H1 (cell line): Measurements from ENCODE around the gene GXYLT2. TPM values are rescaled to one million over a fixed set of nuclear protein-coding genes. Genes with fewer than 3 reads are reported as not detected.

Source experiments
- CTCF ChIA-PET: fragments of 300-600 bp; sonication (Branson Sonifier 250); formaldehyde crosslinking; loops from one replicate; lab custom pipeline; 2021; ENCODE audit not compliant: partially characterized antibody; lab: Charles Lee
- POLR2A ChIA-PET: fragments of 300-600 bp; sonication (Branson Sonifier 250); formaldehyde crosslinking; loops from one replicate; lab custom pipeline; 2021; ENCODE audit warnings: inconsistent platforms; ENCODE audit not compliant: partially characterized antibody; lab: Charles Lee
- DNase-seq, 2 experiments: peaks; one replicate each; pipeline versions ENCODE4 v3.0.0 to v3.0.0-alpha.2; 2010 to 2022; ENCODE audit warnings: low spot score in 2 of 2, low read depth in 1 of 2, mixed read lengths in 1 of 2
- FAIRE-seq: peaks from 2 replicates; lab custom pipeline; 2011; peaks lifted over from hg19 to GRCh38; lab: Jason Lieb, UNC
- H2AFZ ChIP-seq: 2 replicates; pipeline ENCODE4 v1.8.1; 2012; ENCODE audit warnings: low read length, inconsistent platforms
- H2AK5ac ChIP-seq: 2 replicates; pipeline ENCODE4 v1.6.1; 2013; ENCODE audit warnings: low read depth, low read length
- H2BK120ac ChIP-seq: replicated peaks from 2 replicates; pipeline ENCODE3; 2013; ENCODE audit warnings: low read depth, low read length, inconsistent platforms
- H2BK12ac ChIP-seq: 2 replicates; pipeline ENCODE4 v1.6.1; 2013; ENCODE audit warnings: low read depth, low read length
- H2BK15ac ChIP-seq: 2 replicates; pipeline ENCODE4 v1.6.1; 2013; ENCODE audit warnings: low read length
- H2BK20ac ChIP-seq: 2 replicates; pipeline ENCODE4 v1.6.1; 2013; ENCODE audit warnings: low read length
- H2BK5ac ChIP-seq: 2 replicates; pipeline ENCODE4 v1.6.1; 2013; ENCODE audit warnings: low read depth, low read length
- H3K14ac ChIP-seq: 2 replicates; pipeline ENCODE4 v1.6.1; 2013; ENCODE audit warnings: inconsistent platforms; ENCODE audit not compliant: insufficient read length
- H3K18ac ChIP-seq: 2 replicates; pipeline ENCODE4 v1.6.1; 2013; ENCODE audit warnings: low read length; ENCODE audit errors: extremely low read depth
- H3K23ac ChIP-seq: 2 replicates; pipeline ENCODE4 v1.6.1; 2013; ENCODE audit warnings: inconsistent platforms; ENCODE audit not compliant: insufficient read length
- H3K23me2 ChIP-seq: 2 replicates; pipeline ENCODE4 v1.6.1; 2013; ENCODE audit warnings: low read depth, low read length
- H3K27ac ChIP-seq: 2 replicates; pipeline ENCODE4 v1.6.1; 2011; ENCODE audit warnings: low read depth, low read length, inconsistent platforms
- H3K27me3 ChIP-seq, 4 experiments: replicated peaks in 1 of 4; 1 replicate in 1 of 4; 2 replicates in 3 of 4; pipeline versions ENCODE4 v1.6.1 to v1.8.1; 2011 to 2013; ENCODE audit warnings: low read length in 3 of 4, mild to moderate bottlenecking in 3 of 4, inconsistent platforms in 2 of 4, mixed read lengths in 2 of 4, moderate library complexity in 1 of 4; ENCODE audit not compliant: control insufficient read depth in 3 of 4, insufficient read depth in 3 of 4; ENCODE audit errors: extremely low read depth in 1 of 4
- H3K36me3 ChIP-seq, 4 experiments: 2 replicates each; pipeline versions ENCODE4 v1.6.1 to v1.8.1; 2011 to 2013; ENCODE audit warnings: mild to moderate bottlenecking in 4 of 4, low read length in 3 of 4, moderate library complexity in 2 of 4, control low read depth in 1 of 4, inconsistent platforms in 1 of 4; ENCODE audit not compliant: insufficient read depth in 4 of 4, control insufficient read depth in 2 of 4
- H3K4ac ChIP-seq: replicated peaks from 2 replicates; pipeline ENCODE3; 2013; ENCODE audit warnings: low read length, low read depth, mixed read lengths, inconsistent platforms; ENCODE audit not compliant: insufficient read length
- H3K4me1 ChIP-seq, 4 experiments: replicated peaks in 1 of 4; 1 replicate in 1 of 4; 2 replicates in 3 of 4; pipeline versions ENCODE4 v1.6.1 to v1.8.1; 2011 to 2013; ENCODE audit warnings: low read length in 3 of 4, inconsistent platforms in 2 of 4, mixed read lengths in 1 of 4; ENCODE audit not compliant: insufficient read depth in 4 of 4, control insufficient read depth in 3 of 4
- H3K4me2 ChIP-seq, 2 experiments: 2 replicates each; pipeline versions ENCODE4 v1.6.1 to v1.8.1; 2011 to 2013; ENCODE audit warnings: low read depth in 2 of 2, low read length in 2 of 2, control low read depth in 1 of 2, inconsistent platforms in 1 of 2, mild to moderate bottlenecking in 1 of 2; ENCODE audit not compliant: insufficient read depth in 1 of 2
- H3K4me3 ChIP-seq, 4 experiments: fragments of 200-600, 300-600 bp in 1 of 4; sonication (generic), shearing (Covaris generic), sonication (Bioruptor Twin) in 1 of 4; 2 replicates each; pipeline versions ENCODE4 v1.5.1 to v1.8.1; 2011 to 2016; ENCODE audit warnings: low read length in 4 of 4, low read depth in 3 of 4, control low read depth in 2 of 4, inconsistent platforms in 2 of 4, mild to moderate bottlenecking in 2 of 4, mixed read lengths in 1 of 4, moderate library complexity in 1 of 4; ENCODE audit not compliant: insufficient read depth in 2 of 4; ENCODE audit errors: extremely low read depth in 1 of 4
- H3K56ac ChIP-seq: replicated peaks from 2 replicates; pipeline ENCODE3; 2013; ENCODE audit warnings: low read depth, mild to moderate bottlenecking, mixed read lengths, low read length, inconsistent platforms; ENCODE audit not compliant: insufficient read length
- H3K79me1 ChIP-seq: 2 replicates; pipeline ENCODE4 v1.6.1; 2013; ENCODE audit warnings: low read depth, low read length, control low read depth
- H3K79me2 ChIP-seq, 2 experiments: 2 replicates each; pipeline versions ENCODE4 v1.6.1 to v1.8.1; 2012 to 2013; ENCODE audit warnings: low read length in 2 of 2, mild to moderate bottlenecking in 2 of 2, inconsistent platforms in 1 of 2; ENCODE audit not compliant: insufficient read depth in 2 of 2, control insufficient read depth in 1 of 2
- H3K9ac ChIP-seq, 4 experiments: replicated peaks in 1 of 4; 1 replicate in 1 of 4; 2 replicates in 3 of 4; pipeline versions ENCODE4 v1.6.1 to v1.8.1; 2011 to 2013; ENCODE audit warnings: low read depth in 3 of 4, low read length in 3 of 4, control low read depth in 2 of 4, mild to moderate bottlenecking in 2 of 4, moderate library complexity in 2 of 4, inconsistent platforms in 1 of 4; ENCODE audit errors: extremely low read depth in 1 of 4
- H3K9me3 ChIP-seq, 2 experiments: 2 replicates each; pipeline versions ENCODE4 v1.6.1 to v1.8.1; 2012 to 2013; ENCODE audit warnings: mild to moderate bottlenecking in 2 of 2, moderate library complexity in 2 of 2, control low read depth in 1 of 2, inconsistent platforms in 1 of 2, low read depth in 1 of 2, low read length in 1 of 2, mixed read lengths in 1 of 2; ENCODE audit not compliant: insufficient read depth in 2 of 2
- H4K20me1 ChIP-seq, 2 experiments: replicated peaks in 1 of 2; 2 replicates each; pipeline versions ENCODE3 to v1.8.1; 2011 to 2013; ENCODE audit warnings: inconsistent platforms in 2 of 2, low read length in 2 of 2, mild to moderate bottlenecking in 1 of 2; ENCODE audit not compliant: insufficient read depth in 2 of 2, control insufficient read depth in 1 of 2
- H4K5ac ChIP-seq: 2 replicates; pipeline ENCODE4 v1.6.1; 2013; ENCODE audit warnings: low read length, low read depth, mixed read lengths, inconsistent platforms; ENCODE audit not compliant: insufficient read length
- H4K8ac ChIP-seq: 2 replicates; pipeline ENCODE4 v1.8.0; 2013; ENCODE audit warnings: mild to moderate bottlenecking, moderate library complexity, low read length, inconsistent platforms; ENCODE audit not compliant: insufficient read depth; ENCODE audit errors: extremely low read depth
- H4K91ac ChIP-seq: replicated peaks from 2 replicates; pipeline ENCODE3; 2013; ENCODE audit warnings: low read length, mixed read lengths, inconsistent platforms; ENCODE audit not compliant: insufficient read length
- CBX8 ChIP-seq: fragments of 300-800, 300-1000 bp; sonication (generic); IDR thresholded peaks from 2 replicates; pipeline ENCODE4 v1.7.1; 2016; ENCODE audit warnings: low read depth, low read length, borderline replicate concordance
- CHD1 ChIP-seq: IDR thresholded peaks from 2 replicates; pipeline ENCODE4 v1.6.1; 2012; ENCODE audit warnings: low read depth, low read length, improper control_type of control experiment
- GABPA ChIP-seq: IDR thresholded peaks from 2 replicates; pipeline ENCODE4 v1.6.1; 2011; ENCODE audit warnings: mild to moderate bottlenecking, low read length, moderate library complexity, borderline replicate concordance; ENCODE audit not compliant: insufficient read depth
- HDAC2 ChIP-seq, 2 experiments: fragments of 300-600 bp in 1 of 2; sonication (generic) in 1 of 2; IDR thresholded peaks; 2 replicates each; pipeline ENCODE4 v1.6.1; 2011 to 2012; ENCODE audit warnings: low read depth in 2 of 2, low read length in 2 of 2, mild to moderate bottlenecking in 2 of 2, moderate library complexity in 2 of 2, borderline replicate concordance in 1 of 2, inconsistent platforms in 1 of 2
- KDM1A ChIP-seq: fragments of 200-600, 300-600 bp; sonication (generic); IDR thresholded peaks from 2 replicates; pipeline ENCODE4 v1.7.1; 2016; ENCODE audit warnings: mild to moderate bottlenecking, low read length, borderline replicate concordance
- NANOG ChIP-seq: IDR thresholded peaks from 2 replicates; pipeline ENCODE4 v1.6.1; 2011; ENCODE audit warnings: low read length, low read depth, mild to moderate bottlenecking, inconsistent platforms; ENCODE audit not compliant: insufficient read depth, poor library complexity, severe bottlenecking
- SAP30 ChIP-seq: fragments of 300-600 bp; sonication (generic); IDR thresholded peaks from 2 replicates; pipeline ENCODE4 v1.7.1; 2012; ENCODE audit warnings: low read length, moderate library complexity, mild to moderate bottlenecking, inconsistent platforms; ENCODE audit not compliant: insufficient read depth, insufficient replicate concordance
- SIN3A ChIP-seq, 2 experiments: IDR thresholded peaks in 1 of 2; conservative IDR thresholded peaks in 1 of 2; 2 replicates each; pipeline ENCODE4 v1.6.1; 2011 to 2012; ENCODE audit warnings: low read length in 2 of 2, improper control_type of control experiment in 1 of 2, low read depth in 1 of 2, mild to moderate bottlenecking in 1 of 2
- TEAD4 ChIP-seq: IDR thresholded peaks from 2 replicates; pipeline ENCODE4 v1.6.1; 2012; ENCODE audit warnings: low read depth, low read length, inconsistent platforms, mixed read lengths
- ZNF274 ChIP-seq: IDR thresholded peaks from 2 replicates; pipeline ENCODE4 v1.7.0; 2012; ENCODE audit warnings: low read length, borderline replicate concordance; ENCODE audit errors: extremely low read depth
- WGBS, 2 experiments: shearing (Covaris generic) in 1 of 2; methylation state at CpG; one replicate each; pipeline versions ENCODE4 v1.1.6 to v1.1.7; 2013 to 2015; ENCODE audit warnings: low lambda C conversion rate in 2 of 2, mixed read lengths in 2 of 2, inconsistent platforms in 1 of 2, low coverage in 1 of 2, missing lambda C conversion rate in 1 of 2; ENCODE audit not compliant: insufficient replicate concordance in 2 of 2, insufficient coverage in 1 of 2, insufficient read length in 1 of 2; ENCODE audit errors: extremely low coverage in 1 of 2, missing lambda C conversion rate in 1 of 2; 5-methylcytosine and 5-hydroxymethylcytosine counted together
- polyA plus RNA-seq, 7 experiments: library from polyadenylated mRNA; depleted of rRNA in 3 of 7; stranded (reverse) in 5 of 7; unstranded in 2 of 7; fragments of >200 nt in 5 of 7; fragments of 200-250 nt in 2 of 7; gene quantifications; 1 replicate in 5 of 7; 2 replicates in 1 of 7; 4 replicates in 1 of 7; pipeline versions ENCODE4 v1.2.1 to v1.2.3, GENCODE V29; 2011 to 2013; ENCODE audit warnings: missing spikeins in 2 of 7, mixed read lengths in 2 of 7
- total RNA-seq: library from RNA; stranded (reverse); fragmentation: NEBNext Ultra II Directional; extraction: Animal tissue kit (Norgen Biotek cat#: 25700); gene quantifications from 2 replicates; pipeline ENCODE4 v1.2.1, GENCODE V29; 2021
- TF ChIP-seq, protein P1 (sequence below): IDR thresholded peaks from 2 replicates; pipeline ENCODE4 v1.6.1; 2012; ENCODE audit warnings: inconsistent platforms

Gene GXYLT2
- total and polyA plus RNA-seq, 2 of the 8 experiments (the other 6 are each of a cell fraction or from before 2014, with no cell fraction given): 1.8 to 5.6 TPM

DNA sequence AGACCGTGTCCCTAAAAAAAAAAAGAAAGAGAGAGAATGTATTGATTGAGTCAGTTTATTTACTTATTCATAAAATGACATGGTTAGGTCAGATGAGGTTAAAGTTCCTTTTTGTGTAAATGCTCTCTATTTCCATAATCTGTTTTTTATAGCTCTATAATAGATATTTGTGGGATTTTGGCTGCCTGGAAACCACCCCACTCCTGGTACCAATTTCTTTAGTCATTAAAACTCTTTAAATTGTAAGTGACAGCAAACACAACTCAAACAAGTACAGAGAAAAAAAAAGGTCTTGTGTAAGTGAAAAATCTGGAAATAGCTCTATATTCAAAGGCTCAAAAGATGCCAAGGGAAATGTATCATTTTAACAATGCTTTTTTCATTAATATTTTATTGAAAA, 97.7 kb downstream of the GXYLT2 start:
- H2BK5ac ChIP-seq: no peak overlapping the region
- H4K8ac ChIP-seq: no peak overlapping the region
- no peak overlapping the region for H2BK20ac ChIP-seq
- H3K56ac ChIP-seq: no peak overlapping the region
- no peak overlapping the region for H4K91ac ChIP-seq
- no peak overlapping the region for H3K4me2 ChIP-seq
- H3K14ac ChIP-seq: no peak overlapping the region
- no peak overlapping the region for H2BK15ac ChIP-seq
- no peak overlapping the region for H3K27ac ChIP-seq
- DNase-seq (no peak), FAIRE-seq (no peak)
- H4K20me1 ChIP-seq: no peaks in the 10 kb centered on the region
- peaks cover 5% of the 10 kb centered on the region in 2 experiments for H3K9me3 ChIP-seq
- no peak overlapping the region for H3K23ac ChIP-seq
- no peak overlapping the region for H2BK120ac ChIP-seq
- CTCF ChIA-PET: no interaction called here
- H2AK5ac ChIP-seq: no peak overlapping the region
- H3K4me3 ChIP-seq: no peak overlapping the region
- H3K4me1 ChIP-seq: no peaks in the 10 kb centered on the region
- no peaks in the 10 kb centered on the region for H3K23me2 ChIP-seq
- H3K79me1 ChIP-seq: no peaks in the 10 kb centered on the region
- no peaks in the 10 kb centered on the region for H3K27me3 ChIP-seq
- no peak overlapping the region for H3K9ac ChIP-seq
- H2AFZ ChIP-seq: no peak overlapping the region
- H3K36me3 ChIP-seq: no peaks in the 10 kb centered on the region
- H3K79me2 ChIP-seq: no peaks in the 10 kb centered on the region
- WGBS, 2 experiments: 100% methylated on average over 1 of the region's 1 CpG; no CpG with 5 or more reads in 1 of the 2 experiments
- POLR2A ChIA-PET: interaction anchor here (0.6 kb wide), 1 partner anchor 638 kb away, joined by 3 read pairs; no protein-coding TSS in a partner anchor
- no peak overlapping the region for H3K18ac ChIP-seq
- no peak overlapping the region for H3K4ac ChIP-seq
- no peak overlapping the region for H4K5ac ChIP-seq
- H2BK12ac ChIP-seq: no peak overlapping the region
- no peak for TF ChIP-seq GABPA
- no peak for TF ChIP-seq KDM1A
- no peak for TF ChIP-seq CBX8
- no peak for TF ChIP-seq SAP30
- TF ChIP-seq, protein P1, sequence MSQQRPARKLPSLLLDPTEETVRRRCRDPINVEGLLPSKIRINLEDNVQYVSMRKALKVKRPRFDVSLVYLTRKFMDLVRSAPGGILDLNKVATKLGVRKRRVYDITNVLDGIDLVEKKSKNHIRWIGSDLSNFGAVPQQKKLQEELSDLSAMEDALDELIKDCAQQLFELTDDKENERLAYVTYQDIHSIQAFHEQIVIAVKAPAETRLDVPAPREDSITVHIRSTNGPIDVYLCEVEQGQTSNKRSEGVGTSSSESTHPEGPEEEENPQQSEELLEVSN: no peak
- no peak for TF ChIP-seq ZNF274
- no peak for TF ChIP-seq NANOG
- TF ChIP-seq HDAC2 (IDR thresholded peaks at IDR 0.05; ENCODE audit: borderline replicate concordance in 1 of 2, low read depth in 2 of 2, low read length in 2 of 2): no peak
- TF ChIP-seq CHD1: no peak
- no peak for TF ChIP-seq SIN3A (conservative IDR thresholded peaks at IDR 0.05 in 1 of 2, IDR thresholded peaks at IDR 0.05 in 1 of 2; ENCODE audit: low read depth in 1 of 2, low read length in 2 of 2)
- TF ChIP-seq TEAD4: no peak
